Vagina (tissue), 2 donors: ENCODE data around the gene SHC4. TPM values are rescaled to one million over a fixed set of nuclear protein-coding genes. Genes with fewer than 3 reads are reported as not detected.

Source experiments
- DNase-seq, 2 donors: peaks; one replicate each; pipeline ENCODE4 v3.0.0-alpha.2; 2017; ENCODE audit errors: extremely low spot score in 2 of 2
- H3K27ac ChIP-seq: fragments of 200-600 bp; sonication (generic); one replicate; pipeline ENCODE4 v1.5.1; 2019
- H3K27me3 ChIP-seq: fragments of 200-600 bp; sonication (generic); one replicate; pipeline ENCODE4 v1.5.1; 2019
- H3K36me3 ChIP-seq, 2 donors: fragments of 200-600 bp; sonication (generic); one replicate each; pipeline ENCODE4 v1.5.1; 2017 to 2019
- H3K4me1 ChIP-seq: fragments of 200-600 bp; sonication (generic); one replicate; pipeline ENCODE4 v1.5.1; 2019
- H3K4me3 ChIP-seq, 2 donors: fragments of 200-600 bp; sonication (generic); 1 replicate in 1 of 2; 2 replicates in 1 of 2; pipeline ENCODE4 v1.5.1; 2016 to 2019
- H3K9me3 ChIP-seq: fragments of 200-600 bp; sonication (generic); one replicate; pipeline ENCODE4 v1.5.1; 2019
- CTCF ChIP-seq, 3 experiments: fragments of 450-650 bp in 2 of 3; fragments of 200-600 bp in 1 of 3; sonication (generic) in 1 of 3; IDR thresholded peaks; one replicate each; pipeline ENCODE4 v1.5.1; 2017 to 2019; ENCODE audit warnings: antibody characterized with exemption in 3 of 3, mild to moderate bottlenecking in 2 of 3, moderate library complexity in 2 of 3
- POLR2A ChIP-seq, 2 donors: fragments of 450-650 bp; IDR thresholded peaks; one replicate each; pipeline ENCODE4 v1.6.1; 2017; ENCODE audit warnings: antibody characterized with exemption in 2 of 2, mild to moderate bottlenecking in 2 of 2, moderate library complexity in 2 of 2
- POLR2AphosphoS5 ChIP-seq, 2 donors: sonication (generic); formaldehyde crosslinking; IDR thresholded peaks; one replicate each; pipeline ENCODE4 v1.9.0; 2017; ENCODE audit warnings: antibody characterized with exemption in 2 of 2, mild to moderate bottlenecking in 2 of 2, low read depth in 1 of 2; ENCODE audit not compliant: insufficient read depth in 1 of 2
- intact Hi-C: fragments of 100-400 bp; cut with DNase I; formaldehyde crosslinking; loops from one replicate; pipeline ENCODE4 v1.15.1; 2023
- total RNA-seq: library from RNA; depleted of rRNA; stranded (reverse); fragments of >200 nt; gene quantifications from one replicate; pipeline ENCODE4 v1.2.3, GENCODE V29; 2016

Gene SHC4
- total RNA-seq, 1 donor from 2014 or later = 0.25 TPM

- Histone ChIP-seq H3K36me3 (no peaks in the 10 kb centered on the region), H3K9me3 (no peaks in the 10 kb centered on the region), H3K4me3 (no peak overlapping the region), H3K27ac (no peak overlapping the region), H3K27me3 (no peaks in the 10 kb centered on the region), H3K4me1 (no peaks in the 10 kb centered on the region)
- no peak for DNase-seq
- intact Hi-C loops = no loop called here
- no peak for TF ChIP-seq POLR2AphosphoS5 (IDR thresholded peaks at IDR 0.05; ENCODE audit: insufficient read depth in 1 of 2, low read depth in 1 of 2)
Observed at GRCh38 chr15:48785712-48786111, 178.0 kb downstream of the SHC4 start.

- Histone ChIP-seq H3K27me3 (no peaks in the 10 kb centered on the region), H3K36me3 (no peaks in the 10 kb centered on the region), H3K27ac (no peak overlapping the region), H3K4me1 (no peaks in the 10 kb centered on the region), H3K9me3 (no peaks in the 10 kb centered on the region), H3K4me3 (no peak overlapping the region)
- no peak for TF ChIP-seq POLR2AphosphoS5 (IDR thresholded peaks at IDR 0.05; ENCODE audit: insufficient read depth in 1 of 2, low read depth in 1 of 2)
- no peak for TF ChIP-seq POLR2A (IDR thresholded peaks at IDR 0.05)
- no peak for TF ChIP-seq CTCF (IDR thresholded peaks at IDR 0.05)
- DNase-seq = no peak
- intact Hi-C loops = no loop called here
Observed at GRCh38 chr15:48785195-48785594, 178.5 kb downstream of the SHC4 start.

- no peak for DNase-seq
- no peak overlapping the region for H3K27ac ChIP-seq
- TF ChIP-seq POLR2AphosphoS5 (IDR thresholded peaks at IDR 0.05; ENCODE audit: insufficient read depth in 1 of 2, low read depth in 1 of 2) (no peak), CTCF (IDR thresholded peaks at IDR 0.05) (no peak), POLR2A (IDR thresholded peaks at IDR 0.05) (no peak)
- H3K36me3 ChIP-seq = no peaks in the 10 kb centered on the region
- H3K4me3 ChIP-seq = no peak overlapping the region
- H3K4me1 ChIP-seq = no peaks in the 10 kb centered on the region
- H3K9me3 ChIP-seq = no peaks in the 10 kb centered on the region
- no peaks in the 10 kb centered on the region for H3K27me3 ChIP-seq
- intact Hi-C loops = no loop called here
Observed at GRCh38 chr15:48784756-48785155, 179.0 kb downstream of the SHC4 start.

GRCh38 chr15:48782911-48783310, 180.8 kb downstream of the SHC4 start:
- no peak for TF ChIP-seq CTCF (IDR thresholded peaks at IDR 0.05)
- TF ChIP-seq POLR2A (IDR thresholded peaks at IDR 0.05) = no peak
- TF ChIP-seq POLR2AphosphoS5 (IDR thresholded peaks at IDR 0.05; ENCODE audit: insufficient read depth in 1 of 2, low read depth in 1 of 2) = no peak
- Histone ChIP-seq H3K27me3 (no peaks in the 10 kb centered on the region), H3K4me1 (no peaks in the 10 kb centered on the region), H3K36me3 (no peaks in the 10 kb centered on the region), H3K4me3 (no peak overlapping the region), H3K9me3 (no peaks in the 10 kb centered on the region), H3K27ac (no peak overlapping the region)
- no peak for DNase-seq
- intact Hi-C loops = no loop called here

GRCh38 chr15:48781481-48782081, 182.1 kb downstream of the SHC4 start:
- Histone ChIP-seq H3K27me3 (no peaks in the 10 kb centered on the region), H3K4me3 (no peak overlapping the region)
- no peak for DNase-seq

More at GRCh38 chr15:48781481-48782081, 182.1 kb downstream of the SHC4 start:
- H3K27ac ChIP-seq = no peak overlapping the region
- H3K9me3 ChIP-seq = no peaks in the 10 kb centered on the region
- intact Hi-C loops = no loop called here
- no peaks in the 10 kb centered on the region for H3K4me1 ChIP-seq
- TF ChIP-seq POLR2AphosphoS5 (IDR thresholded peaks at IDR 0.05; ENCODE audit: insufficient read depth in 1 of 2, low read depth in 1 of 2) (no peak), POLR2A (IDR thresholded peaks at IDR 0.05) (no peak), CTCF (IDR thresholded peaks at IDR 0.05) (no peak)
- no peaks in the 10 kb centered on the region for H3K36me3 ChIP-seq
